Tibial nerve (tissue), 4 donors: ENCODE measurements around the gene NPHP4. TPM values are rescaled to one million over a fixed set of nuclear protein-coding genes. Genes with fewer than 3 reads are reported as not detected.

Experiments
- DNase-seq, 2 donors: peaks; one replicate each; pipeline ENCODE4 v3.0.0-alpha.2; 2019; ENCODE audit warnings: low spot score in 2 of 2
- H3K27ac ChIP-seq, 4 donors: fragments of 200-600 bp; sonication (generic) in 3 of 4; one replicate each; pipeline ENCODE4 v1.5.1; 2017 to 2019; ENCODE audit warnings: mild to moderate bottlenecking in 1 of 4
- H3K27me3 ChIP-seq, 2 donors: fragments of 200-600 bp; sonication (generic) in 1 of 2; one replicate each; pipeline versions ENCODE4 v1.5.1 to v1.6.0; 2017 to 2019
- H3K36me3 ChIP-seq, 3 donors: fragments of 200-600 bp; sonication (generic); one replicate each; pipeline ENCODE4 v1.5.1; 2018 to 2019
- H3K4me1 ChIP-seq, 4 donors: fragments of 200-600 bp; sonication (generic) in 3 of 4; one replicate each; pipeline ENCODE4 v1.5.1; 2017 to 2019
- H3K4me3 ChIP-seq, 4 donors: fragments of 200-600 bp; sonication (generic) in 3 of 4; one replicate each; pipeline ENCODE4 v1.5.1; 2017 to 2019; ENCODE audit warnings: mild to moderate bottlenecking in 1 of 4, moderate library complexity in 1 of 4
- H3K9me3 ChIP-seq, 4 donors: fragments of 200-600 bp; sonication (generic) in 3 of 4; one replicate each; pipeline ENCODE4 v1.5.1; 2017 to 2019
- EP300 ChIP-seq, 2 donors: sonication (generic); formaldehyde crosslinking; IDR thresholded peaks; one replicate each; pipeline ENCODE4 v1.6.1; 2017; ENCODE audit warnings: antibody characterized with exemption in 2 of 2, mild to moderate bottlenecking in 1 of 2
- POLR2A ChIP-seq, 2 donors: fragments of 450-650 bp; IDR thresholded peaks; one replicate each; pipeline ENCODE4 v1.6.1; 2017; ENCODE audit warnings: antibody characterized with exemption in 2 of 2, mild to moderate bottlenecking in 2 of 2, moderate library complexity in 2 of 2
- WGBS, 2 donors: methylation state at CpG; one replicate each; pipeline ENCODE4 v1.1.5; 2018; 5-methylcytosine and 5-hydroxymethylcytosine counted together
- total RNA-seq, 4 donors: library from RNA; depleted of rRNA; stranded (reverse); fragments of >200 nt; gene quantifications; one replicate each; pipeline ENCODE4 v1.1.0, GENCODE V29; 2016
- TF ChIP-seq, protein P1 (sequence below), 5 experiments: fragments of 200-600 bp in 3 of 5; fragments of 450-650 bp in 2 of 5; sonication (generic) in 3 of 5; IDR thresholded peaks; one replicate each; pipeline ENCODE4 v1.5.1; 2016 to 2019; ENCODE audit warnings: antibody characterized with exemption in 5 of 5, mild to moderate bottlenecking in 3 of 5, moderate library complexity in 2 of 5

NPHP4 gene
- total RNA-seq, 4 donors from 2014 or later, result 14.7 to 34.5 (median 28.0) TPM

- DNase-seq, result no peak
- Histone ChIP-seq H3K27ac (no peak overlapping the region), H3K9me3 (no peaks in the 10 kb centered on the region), H3K4me3 (no peak overlapping the region), H3K4me1 (no peaks in the 10 kb centered on the region), H3K36me3 (no peaks in the 10 kb centered on the region), H3K27me3 (no peaks in the 10 kb centered on the region)
- TF ChIP-seq EP300 (IDR thresholded peaks at IDR 0.05) (no peak), POLR2A (IDR thresholded peaks at IDR 0.05) (no peak)
- TF ChIP-seq, protein P1, sequence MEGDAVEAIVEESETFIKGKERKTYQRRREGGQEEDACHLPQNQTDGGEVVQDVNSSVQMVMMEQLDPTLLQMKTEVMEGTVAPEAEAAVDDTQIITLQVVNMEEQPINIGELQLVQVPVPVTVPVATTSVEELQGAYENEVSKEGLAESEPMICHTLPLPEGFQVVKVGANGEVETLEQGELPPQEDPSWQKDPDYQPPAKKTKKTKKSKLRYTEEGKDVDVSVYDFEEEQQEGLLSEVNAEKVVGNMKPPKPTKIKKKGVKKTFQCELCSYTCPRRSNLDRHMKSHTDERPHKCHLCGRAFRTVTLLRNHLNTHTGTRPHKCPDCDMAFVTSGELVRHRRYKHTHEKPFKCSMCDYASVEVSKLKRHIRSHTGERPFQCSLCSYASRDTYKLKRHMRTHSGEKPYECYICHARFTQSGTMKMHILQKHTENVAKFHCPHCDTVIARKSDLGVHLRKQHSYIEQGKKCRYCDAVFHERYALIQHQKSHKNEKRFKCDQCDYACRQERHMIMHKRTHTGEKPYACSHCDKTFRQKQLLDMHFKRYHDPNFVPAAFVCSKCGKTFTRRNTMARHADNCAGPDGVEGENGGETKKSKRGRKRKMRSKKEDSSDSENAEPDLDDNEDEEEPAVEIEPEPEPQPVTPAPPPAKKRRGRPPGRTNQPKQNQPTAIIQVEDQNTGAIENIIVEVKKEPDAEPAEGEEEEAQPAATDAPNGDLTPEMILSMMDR (IDR thresholded peaks at IDR 0.05), result no peak
- WGBS, 2 donors, result 85 to 91% methylated on average over 11 of the region's 11 CpGs
Observed at GRCh38 chr1:6008084-6008415, 15.8 kb upstream of the NPHP4 start.

GRCh38 chr1:6007318-6008083 is 15.3 kb upstream of the NPHP4 start:
- Histone ChIP-seq H3K4me1 (no peaks in the 10 kb centered on the region), H3K27me3 (no peaks in the 10 kb centered on the region), H3K36me3 (no peaks in the 10 kb centered on the region), H3K4me3 (no peak overlapping the region), H3K27ac (no peak overlapping the region), H3K9me3 (no peaks in the 10 kb centered on the region)
- 67 to 70% methylated on average over 24 to 25 of the region's 25 CpGs for WGBS, 2 donors
- no peak for DNase-seq
- TF ChIP-seq EP300 (IDR thresholded peaks at IDR 0.05), result no peak
- TF ChIP-seq, protein P1 (IDR thresholded peaks at IDR 0.05), result no peak
- TF ChIP-seq POLR2A (IDR thresholded peaks at IDR 0.05), result no peak

DNA sequence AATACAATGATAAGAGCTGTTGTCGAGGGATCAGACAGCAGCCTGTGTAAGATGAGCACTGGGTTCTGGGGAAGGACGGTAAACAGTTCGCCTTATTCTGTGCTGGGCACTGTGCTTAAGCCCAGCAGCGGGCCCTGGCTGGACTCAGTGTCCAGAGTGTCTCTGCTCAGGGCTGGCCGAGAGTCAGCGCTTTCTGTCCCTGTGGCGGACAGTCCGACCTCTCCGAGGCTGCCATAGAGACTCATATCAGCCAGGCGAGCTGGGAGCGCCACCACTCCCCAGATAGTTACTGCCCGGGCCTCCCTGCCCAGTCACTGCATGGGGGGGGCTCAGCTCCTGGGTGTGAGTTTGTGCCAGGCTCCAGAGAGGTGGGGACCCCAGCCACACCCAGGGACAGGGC is 14.7 kb upstream of the NPHP4 start:
- no peaks in the 10 kb centered on the region for H3K9me3 ChIP-seq
- no peak for DNase-seq
- no peaks in the 10 kb centered on the region for H3K27me3 ChIP-seq
- TF ChIP-seq, protein P1 (IDR thresholded peaks at IDR 0.05), result no peak
- TF ChIP-seq POLR2A (IDR thresholded peaks at IDR 0.05) (no peak), EP300 (IDR thresholded peaks at IDR 0.05) (no peak)
- H3K36me3 ChIP-seq, result no peaks in the 10 kb centered on the region
- H3K4me3 ChIP-seq, result no peak overlapping the region
- no peak overlapping the region for H3K27ac ChIP-seq
- H3K4me1 ChIP-seq, result no peaks in the 10 kb centered on the region
- 75 to 77% methylated on average over 7 to 12 of the region's 12 CpGs for WGBS, 2 donors

DNA sequence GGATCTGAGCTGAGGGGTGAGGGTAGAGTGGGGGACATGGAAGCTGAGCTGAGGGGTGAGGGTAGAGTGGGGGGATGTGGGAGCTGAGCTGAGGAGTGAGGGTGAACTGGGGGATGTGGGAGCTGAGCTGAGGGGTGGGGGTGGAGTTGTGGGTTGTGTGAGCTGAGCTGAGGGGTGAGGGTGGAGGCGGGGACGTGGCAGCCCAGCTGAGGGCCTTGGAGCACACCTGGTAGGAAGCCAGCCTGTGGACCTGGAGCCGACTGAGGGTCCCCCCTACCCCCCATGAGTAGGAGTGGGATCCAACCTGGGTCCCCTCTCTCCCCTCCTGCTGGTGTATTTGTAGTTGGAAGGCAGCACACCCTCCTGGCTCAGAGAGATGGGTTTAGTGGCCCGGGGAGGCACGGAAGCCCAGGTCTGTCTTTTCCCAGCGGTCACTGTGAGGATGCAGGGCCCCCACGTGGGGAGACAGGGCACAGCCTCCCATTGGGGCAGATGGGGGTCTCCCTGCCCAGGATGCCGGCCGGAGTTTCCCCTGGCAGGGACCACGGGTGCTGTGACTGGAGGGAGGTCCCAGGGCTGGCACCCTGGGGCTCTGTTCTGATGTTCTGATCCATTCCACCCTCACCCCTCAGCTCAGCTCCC is 13.2 kb upstream of the NPHP4 start:
- TF ChIP-seq, protein P1 (IDR thresholded peaks at IDR 0.05), result no peak
- TF ChIP-seq POLR2A (IDR thresholded peaks at IDR 0.05), result no peak
- no peak for TF ChIP-seq EP300 (IDR thresholded peaks at IDR 0.05)
- H3K27ac ChIP-seq, result no peak overlapping the region
- H3K4me1 ChIP-seq, result no peaks in the 10 kb centered on the region
- no peak for DNase-seq
- WGBS, 2 donors, result 78 to 82% methylated on average over 6 to 7 of the region's 10 CpGs
- H3K4me3 ChIP-seq, result no peak overlapping the region
- no peaks in the 10 kb centered on the region for H3K9me3 ChIP-seq
- no peaks in the 10 kb centered on the region for H3K36me3 ChIP-seq
- H3K27me3 ChIP-seq, result no peaks in the 10 kb centered on the region

DNA sequence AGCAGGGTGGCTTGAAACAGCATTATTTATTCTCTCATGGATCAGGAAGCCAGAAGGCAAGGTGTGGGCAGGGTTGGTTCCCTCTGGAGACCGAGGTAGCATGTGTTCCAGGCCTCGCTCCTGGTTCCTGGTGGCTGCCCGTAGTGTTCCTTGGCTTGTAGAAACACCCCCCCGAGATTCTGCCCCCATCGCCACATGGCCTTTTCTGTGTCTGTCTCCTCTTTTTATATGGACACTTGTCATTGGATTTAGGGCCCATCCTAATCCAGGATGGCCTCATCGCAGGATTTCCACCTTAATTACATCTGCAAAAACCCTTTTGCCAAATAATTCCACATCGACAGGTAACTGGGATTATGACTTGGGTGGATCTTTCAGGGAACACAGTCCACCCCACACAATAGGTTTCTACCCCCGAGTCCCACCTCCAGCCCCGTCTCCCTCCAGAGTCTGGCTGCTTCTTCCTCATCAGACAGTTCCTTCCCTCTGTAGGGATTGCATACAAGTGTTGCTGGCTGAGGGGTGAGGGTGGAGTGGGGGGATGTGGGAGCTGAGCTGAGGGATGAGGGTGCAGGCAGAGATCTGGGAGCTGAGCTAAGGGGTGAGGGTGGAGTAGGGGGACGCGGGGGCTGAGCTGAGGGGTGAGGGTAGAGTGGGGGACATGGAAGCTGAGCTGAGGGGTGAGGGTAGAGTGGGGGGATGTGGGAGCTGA is 12.3 kb upstream of the NPHP4 start:
- no peak for TF ChIP-seq EP300 (IDR thresholded peaks at IDR 0.05)
- TF ChIP-seq, protein P1 (IDR thresholded peaks at IDR 0.05), result no peak
- no peak for DNase-seq
- 91% methylated on average over 9 to 11 of the region's 11 CpGs for WGBS, 2 donors

More for the DNA sequence above, 12.3 kb upstream of the NPHP4 start:
- Histone ChIP-seq H3K9me3 (no peaks in the 10 kb centered on the region), H3K4me1 (no peaks in the 10 kb centered on the region), H3K27ac (no peak overlapping the region), H3K27me3 (no peaks in the 10 kb centered on the region), H3K36me3 (no peaks in the 10 kb centered on the region), H3K4me3 (no peak overlapping the region)
